K562 (cell line): ENCODE measurements around the gene ZNF598. TPM values are rescaled to one million over a fixed set of nuclear protein-coding genes. Genes with fewer than 3 reads are reported as not detected.

Experiments
- ATF3 ChIP-seq, 2 experiments: fragments of 450-650 bp in 1 of 2; sonication (generic) in 1 of 2; formaldehyde crosslinking in 1 of 2; IDR thresholded peaks in 1 of 2; conservative IDR thresholded peaks in 1 of 2; 2 replicates each; pipeline versions ENCODE4 v1.6.1 to v1.8.1; 2016 to 2023; ENCODE audit warnings: mild to moderate bottlenecking in 2 of 2, moderate library complexity in 2 of 2, inconsistent platforms in 1 of 2, missing genetic modification reagents in 1 of 2
- FOXK2 ChIP-seq, 2 experiments: fragments of 450-650 bp; IDR thresholded peaks in 1 of 2; conservative IDR thresholded peaks in 1 of 2; 2 replicates each; pipeline ENCODE4 v1.6.1; 2016; ENCODE audit warnings: low read depth in 2 of 2, mild to moderate bottlenecking in 1 of 2
- REST ChIP-seq, 2 experiments: fragments of 450-650 bp; formaldehyde crosslinking in 1 of 2; IDR thresholded peaks; 2 replicates each; pipeline versions ENCODE4 v1.4.0 to v1.6.1; 2014 to 2020; ENCODE audit warnings: mild to moderate bottlenecking in 2 of 2, borderline replicate concordance in 1 of 2, low read depth in 1 of 2
- SAP30 ChIP-seq: fragments of 200-600 bp; sonication (generic); IDR thresholded peaks from 2 replicates; pipeline ENCODE4 v1.6.1; 2012; ENCODE audit warnings: borderline replicate concordance, low read depth, mild to moderate bottlenecking, moderate library complexity, low read length, control low read depth, inconsistent platforms; ENCODE audit not compliant: insufficient read depth, poor library complexity, severe bottlenecking
- SMAD2 ChIP-seq: fragments of 150-350 bp; IDR thresholded peaks from 2 replicates; pipeline ENCODE4 v1.6.1; 2014; ENCODE audit warnings: low read depth, mild to moderate bottlenecking, low read length
- ZNF318 ChIP-seq, 2 experiments: fragments of 450-650 bp; IDR thresholded peaks; 2 replicates each; pipeline ENCODE4 v1.6.1; 2016; ENCODE audit warnings: mild to moderate bottlenecking in 2 of 2, borderline replicate concordance in 1 of 2, low read depth in 1 of 2, moderate library complexity in 1 of 2
- polyA plus RNA-seq, 8 experiments: library from polyadenylated mRNA; depleted of rRNA in 4 of 8; stranded (reverse) in 5 of 8; unstranded in 3 of 8; fragments of >200 nt; fragmentation: Nextera tagmentation in 2 of 8; fragmentation: Illumina TruSeq in 1 of 8; extraction: Ambion mirVana in 2 of 8; extraction: Trizol in 1 of 8; gene quantifications; 2 replicates each; pipeline versions ENCODE4 v1.2.1 to v1.2.3, GENCODE V29; 2011 to 2014; ENCODE audit warnings: inconsistent platforms in 1 of 8, missing spikeins in 1 of 8
- total RNA-seq, 7 experiments: library from RNA; depleted of rRNA in 6 of 7; stranded (reverse); fragments of >200 nt in 6 of 7; fragmentation: Illumina TruSeq in 2 of 7; extraction: Trizol in 2 of 7; gene quantifications; 2 replicates each; pipeline versions ENCODE4 v1.2.1 to v1.2.3, GENCODE V29; 2011 to 2021; ENCODE audit warnings: low replicate concordance in 1 of 7

Gene ZNF598
- total and polyA plus RNA-seq, 9 of the 15 experiments (the other 6 are each of a cell fraction or from before 2014, with no cell fraction given) = 0.11 to 115 (median 29.6) TPM

GRCh38 chr16:2003827-2004641, 5.6 kb downstream of the ZNF598 start (continued):
- TF ChIP-seq REST (IDR thresholded peaks at IDR 0.05; ENCODE audit: borderline replicate concordance) (peak; percentile 76), REST (CRISPR knock-in tag; IDR thresholded peaks at IDR 0.05; ENCODE audit: low read depth) (peak; percentile 45; the same call in 1 of the 2 replicates), FOXK2 (conservative IDR thresholded peaks at IDR 0.05 in 1 of 2, IDR thresholded peaks at IDR 0.05 in 1 of 2; ENCODE audit: low read depth in 2 of 2) (0 out of 4 replicates have a peak, but pooled peaks of 1 of the 2 experiments have one; percentile 30), ZNF318 (IDR thresholded peaks at IDR 0.05; ENCODE audit: borderline replicate concordance in 1 of 2, low read depth in 1 of 2) (no peak), SAP30 (peak; percentile 60), SMAD2 (no peak), ATF3 (IDR thresholded peaks at IDR 0.05) (no peak), ATF3 (CRISPR knock-in tag; conservative IDR thresholded peaks at IDR 0.05) (no peak)
